SK-N-SH (cell line): ENCODE measurements around the gene NUMB. TPM values are rescaled to one million over a fixed set of nuclear protein-coding genes. Genes with fewer than 3 reads are reported as not detected.

Experiments used
- CTCF ChIA-PET: fragments of 300-600, 350-600 bp; formaldehyde crosslinking; extraction: SDS; loops from one replicate; lab custom pipeline; 2021; lab: Yijun Ruan, JAX
- POLR2A ChIA-PET: fragments of 350-600 bp; sonication (Branson Sonifier 250); formaldehyde crosslinking; extraction: SDS; loops from one replicate; lab custom pipeline; 2020; ENCODE audit warnings: antibody characterized with exemption, inconsistent platforms; lab: Yijun Ruan, JAX
- DNase-seq: peaks from one replicate; pipeline ENCODE4 v3.0.0; 2012
- H2AFZ ChIP-seq: fragments of 200-600 bp; sonication (generic); 2 replicates; pipeline ENCODE4 v1.8.1; 2016; ENCODE audit warnings: antibody characterized with exemption, mild to moderate bottlenecking, low read depth
- H3F3A ChIP-seq: fragments of 200-600 bp; sonication (generic); replicated peaks from 2 replicates; pipeline ENCODE3; 2016; ENCODE audit warnings: antibody characterized with exemption, mild to moderate bottlenecking; ENCODE audit not compliant: insufficient read depth
- H3K27ac ChIP-seq, 2 experiments: fragments of 200-500 bp in 1 of 2; fragments of 200-600 bp in 1 of 2; sonication (Bioruptor generic) in 1 of 2; sonication (generic), shearing (Covaris generic) in 1 of 2; 2 replicates each; pipeline versions ENCODE4 v1.5.1 to v1.6.1; 2014 to 2016; ENCODE audit warnings: low read depth in 2 of 2, inconsistent platforms in 1 of 2, low read length in 1 of 2, mild to moderate bottlenecking in 1 of 2, mixed read lengths in 1 of 2
- H3K27me3 ChIP-seq: fragments of 200-600 bp; sonication (generic), shearing (Covaris generic); 2 replicates; pipeline ENCODE4 v1.6.1; 2016; ENCODE audit warnings: mixed run types; ENCODE audit not compliant: insufficient read depth
- H3K36me3 ChIP-seq, 2 experiments: fragments of 200-500 bp in 1 of 2; fragments of 200-600 bp in 1 of 2; sonication (Bioruptor generic) in 1 of 2; sonication (generic) in 1 of 2; replicated peaks in 1 of 2; 2 replicates each; pipeline versions ENCODE3 to v1.5.1; 2014 to 2016; ENCODE audit warnings: low read length in 1 of 2, mild to moderate bottlenecking in 1 of 2; ENCODE audit not compliant: insufficient read depth in 2 of 2, control insufficient read depth in 1 of 2
- H3K4me1 ChIP-seq, 2 experiments: fragments of 200-500 bp in 1 of 2; fragments of 200-600 bp in 1 of 2; sonication (Bioruptor generic) in 1 of 2; sonication (generic), shearing (Covaris generic) in 1 of 2; 2 replicates each; pipeline versions ENCODE4 v1.5.1 to v1.6.1; 2014 to 2016; ENCODE audit warnings: low read depth in 1 of 2, low read length in 1 of 2, mixed run types in 1 of 2; ENCODE audit not compliant: insufficient read depth in 2 of 2, control insufficient read depth in 1 of 2
- H3K4me2 ChIP-seq: fragments of 200-600 bp; sonication (generic), shearing (Covaris generic); 2 replicates; pipeline ENCODE4 v1.6.1; 2017; ENCODE audit warnings: mixed run types
- H3K4me3 ChIP-seq, 2 experiments: fragments of 200-500 bp in 1 of 2; fragments of 200-600 bp in 1 of 2; sonication (Bioruptor generic) in 1 of 2; sonication (generic), shearing (Covaris generic) in 1 of 2; 2 replicates each; pipeline versions ENCODE4 v1.5.1 to v1.8.1; 2014 to 2016; ENCODE audit warnings: low read depth in 2 of 2, inconsistent platforms in 1 of 2, low read length in 1 of 2, mild to moderate bottlenecking in 1 of 2, mixed read lengths in 1 of 2, moderate library complexity in 1 of 2
- H3K79me2 ChIP-seq: fragments of 200-600 bp; sonication (generic); 2 replicates; pipeline ENCODE4 v1.8.1; 2017; ENCODE audit warnings: mild to moderate bottlenecking; ENCODE audit not compliant: insufficient read depth
- H3K9ac ChIP-seq: fragments of 200-600 bp; sonication (generic); 2 replicates; pipeline ENCODE4 v1.6.1; 2017; ENCODE audit warnings: mixed run types
- H3K9me2 ChIP-seq: fragments of 200-600 bp; sonication (generic); 2 replicates; pipeline ENCODE4 v1.6.1; 2017; ENCODE audit warnings: mixed run types
- H3K9me3 ChIP-seq: fragments of 200-600 bp; sonication (generic); 2 replicates; pipeline ENCODE4 v1.6.1; 2017; ENCODE audit warnings: mixed run types, mild to moderate bottlenecking, moderate library complexity
- H4K20me1 ChIP-seq: fragments of 200-600 bp; sonication (generic); 2 replicates; pipeline ENCODE4 v1.6.1; 2017; ENCODE audit warnings: mild to moderate bottlenecking, mixed run types; ENCODE audit not compliant: insufficient read depth
- CHD2 ChIP-seq: fragments of 150-350 bp; IDR thresholded peaks from 2 replicates; pipeline ENCODE4 v1.6.1; 2018; ENCODE audit warnings: low read length; ENCODE audit not compliant: partially characterized antibody
- ELF1 ChIP-seq: IDR thresholded peaks from 2 replicates; pipeline ENCODE4 v1.4.0; 2012
- EP300 ChIP-seq, 2 experiments: IDR thresholded peaks; 2 replicates each; pipeline versions ENCODE4 v1.4.0 to v1.6.1; 2012; ENCODE audit warnings: borderline replicate concordance in 1 of 2, low read depth in 1 of 2, low read length in 1 of 2
- EZH2phosphoT487 ChIP-seq: fragments of 200-600 bp; sonication (generic); IDR thresholded peaks from 2 replicates; pipeline ENCODE4 v1.6.1; 2017; ENCODE audit warnings: low read depth, mixed run types, mild to moderate bottlenecking, antibody characterized with exemption, moderate library complexity, borderline replicate concordance
- FOSL2 ChIP-seq: IDR thresholded peaks from 2 replicates; pipeline ENCODE4 v1.4.0; 2012; ENCODE audit warnings: low read depth, mild to moderate bottlenecking, moderate library complexity, borderline replicate concordance
- FOXJ3 ChIP-seq: sonication (generic); formaldehyde crosslinking; IDR thresholded peaks from 2 replicates; pipeline ENCODE4 v1.5.1; 2020; ENCODE audit warnings: mild to moderate bottlenecking, missing genetic modification reagents
- IRF3 ChIP-seq: fragments of 150-350 bp; IDR thresholded peaks from 2 replicates; pipeline ENCODE4 v1.6.1; 2016; ENCODE audit warnings: mild to moderate bottlenecking, low read depth, low read length
- JUND ChIP-seq: IDR thresholded peaks from 2 replicates; pipeline ENCODE4 v1.4.0; 2012
- MXI1 ChIP-seq: IDR thresholded peaks from 2 replicates; pipeline ENCODE4 v1.6.1; 2012; ENCODE audit warnings: mild to moderate bottlenecking, low read depth, low read length, improper control_type of control experiment
- NRF1 ChIP-seq: IDR thresholded peaks from 2 replicates; pipeline ENCODE4 v1.6.1; 2012; ENCODE audit warnings: low read depth, mild to moderate bottlenecking, low read length
- RAD21 ChIP-seq: IDR thresholded peaks from 2 replicates; pipeline ENCODE4 v1.6.1; 2012; ENCODE audit warnings: mild to moderate bottlenecking, low read length
- RCOR1 ChIP-seq: fragments of 150-350 bp; IDR thresholded peaks from 2 replicates; pipeline ENCODE4 v1.6.1; 2017; ENCODE audit warnings: antibody characterized with exemption, low read length
- REST ChIP-seq: IDR thresholded peaks from 2 replicates; pipeline ENCODE4 v1.6.1; 2012; ENCODE audit warnings: mild to moderate bottlenecking, low read depth, low read length, moderate library complexity
- SIN3A ChIP-seq: IDR thresholded peaks from 2 replicates; pipeline ENCODE4 v1.6.1; 2012; ENCODE audit warnings: low read depth, mild to moderate bottlenecking, low read length, moderate library complexity, borderline replicate concordance
- SMC3 ChIP-seq: IDR thresholded peaks from 2 replicates; pipeline ENCODE4 v1.6.1; 2012; ENCODE audit warnings: low read depth, low read length, improper control_type of control experiment
- TEAD4 ChIP-seq: IDR thresholded peaks from 2 replicates; pipeline ENCODE4 v1.4.0; 2012; ENCODE audit warnings: mild to moderate bottlenecking, borderline replicate concordance; ENCODE audit not compliant: insufficient read depth
- ZBTB33 ChIP-seq: IDR thresholded peaks from 2 replicates; pipeline ENCODE4 v1.4.0; 2012; ENCODE audit warnings: low read depth, borderline replicate concordance
- WGBS: methylation state at CpG from one replicate; pipeline ENCODE4 v1.1.6; 2017; ENCODE audit warnings: low lambda C conversion rate; 5-methylcytosine and 5-hydroxymethylcytosine counted together
- polyA plus RNA-seq, 3 experiments: library from polyadenylated mRNA; depleted of rRNA; stranded (reverse); fragments of >200 nt; gene quantifications; 2 replicates each; pipeline ENCODE4 v1.2.3, GENCODE V29; 2012
- TF ChIP-seq, protein P1 (sequence below): fragments of 200-600 bp; sonication (generic); IDR thresholded peaks from 2 replicates; pipeline ENCODE4 v1.6.1; 2017; ENCODE audit warnings: antibody characterized with exemption, mild to moderate bottlenecking, moderate library complexity
- TF ChIP-seq, protein P2 (sequence below): IDR thresholded peaks from 2 replicates; pipeline ENCODE4 v1.4.0; 2012; ENCODE audit warnings: low read depth

The NUMB gene
- polyA plus RNA-seq, 1 of the 3 experiments (the other 2 are of a cell fraction) = 58.4 TPM

- no peaks in the 10 kb centered on the region for H3K27me3 ChIP-seq
- H3K9ac ChIP-seq = no peak overlapping the region
- 91% methylated on average over 5 of the region's 5 CpGs for WGBS
- ChIA-PET POLR2A (no interaction called here), CTCF (no interaction called here)
- no peaks in the 10 kb centered on the region for H3K9me2 ChIP-seq
- peaks cover 9% of the 10 kb centered on the region; the same call in 1 of the 2 replicates for H4K20me1 ChIP-seq
- no peaks in the 10 kb centered on the region for H3K9me3 ChIP-seq
- no peaks in the 10 kb centered on the region for H3F3A ChIP-seq
- no peaks in the 10 kb centered on the region for H3K4me1 ChIP-seq
- no peak overlapping the region for H3K4me3 ChIP-seq
- no peak for TF ChIP-seq RCOR1
- no peak for TF ChIP-seq TEAD4
- no peak for TF ChIP-seq FOSL2
- TF ChIP-seq EP300 (IDR thresholded peaks at IDR 0.05; ENCODE audit: borderline replicate concordance in 1 of 2, low read depth in 1 of 2, low read length in 1 of 2) = no peak
- no peak for TF ChIP-seq SIN3A
- TF ChIP-seq, protein P1, sequence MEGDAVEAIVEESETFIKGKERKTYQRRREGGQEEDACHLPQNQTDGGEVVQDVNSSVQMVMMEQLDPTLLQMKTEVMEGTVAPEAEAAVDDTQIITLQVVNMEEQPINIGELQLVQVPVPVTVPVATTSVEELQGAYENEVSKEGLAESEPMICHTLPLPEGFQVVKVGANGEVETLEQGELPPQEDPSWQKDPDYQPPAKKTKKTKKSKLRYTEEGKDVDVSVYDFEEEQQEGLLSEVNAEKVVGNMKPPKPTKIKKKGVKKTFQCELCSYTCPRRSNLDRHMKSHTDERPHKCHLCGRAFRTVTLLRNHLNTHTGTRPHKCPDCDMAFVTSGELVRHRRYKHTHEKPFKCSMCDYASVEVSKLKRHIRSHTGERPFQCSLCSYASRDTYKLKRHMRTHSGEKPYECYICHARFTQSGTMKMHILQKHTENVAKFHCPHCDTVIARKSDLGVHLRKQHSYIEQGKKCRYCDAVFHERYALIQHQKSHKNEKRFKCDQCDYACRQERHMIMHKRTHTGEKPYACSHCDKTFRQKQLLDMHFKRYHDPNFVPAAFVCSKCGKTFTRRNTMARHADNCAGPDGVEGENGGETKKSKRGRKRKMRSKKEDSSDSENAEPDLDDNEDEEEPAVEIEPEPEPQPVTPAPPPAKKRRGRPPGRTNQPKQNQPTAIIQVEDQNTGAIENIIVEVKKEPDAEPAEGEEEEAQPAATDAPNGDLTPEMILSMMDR = no peak
- no peak for TF ChIP-seq MXI1
- TF ChIP-seq, protein P2, sequence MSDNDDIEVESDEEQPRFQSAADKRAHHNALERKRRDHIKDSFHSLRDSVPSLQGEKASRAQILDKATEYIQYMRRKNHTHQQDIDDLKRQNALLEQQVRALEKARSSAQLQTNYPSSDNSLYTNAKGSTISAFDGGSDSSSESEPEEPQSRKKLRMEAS = no peak
- no peak for TF ChIP-seq EZH2phosphoT487
- TF ChIP-seq FOXJ3 (CRISPR knock-in tag) = no peak
- no peak for TF ChIP-seq IRF3
- no peak for TF ChIP-seq JUND
- TF ChIP-seq NRF1 = no peak
- TF ChIP-seq SMC3 = no peak
- no peak for TF ChIP-seq CHD2
- no peak overlapping the region for H2AFZ ChIP-seq
- DNase-seq = no peak
- H3K27ac ChIP-seq = no peak overlapping the region
- H3K36me3 ChIP-seq = no peaks in the 10 kb centered on the region
- no peak overlapping the region for H3K4me2 ChIP-seq
- peaks cover 68% of the 10 kb centered on the region; the same call in 1 of the 2 replicates for H3K79me2 ChIP-seq
Observed at GRCh38 chr14:73370561-73370960, 87.8 kb downstream of the NUMB start.

DNA sequence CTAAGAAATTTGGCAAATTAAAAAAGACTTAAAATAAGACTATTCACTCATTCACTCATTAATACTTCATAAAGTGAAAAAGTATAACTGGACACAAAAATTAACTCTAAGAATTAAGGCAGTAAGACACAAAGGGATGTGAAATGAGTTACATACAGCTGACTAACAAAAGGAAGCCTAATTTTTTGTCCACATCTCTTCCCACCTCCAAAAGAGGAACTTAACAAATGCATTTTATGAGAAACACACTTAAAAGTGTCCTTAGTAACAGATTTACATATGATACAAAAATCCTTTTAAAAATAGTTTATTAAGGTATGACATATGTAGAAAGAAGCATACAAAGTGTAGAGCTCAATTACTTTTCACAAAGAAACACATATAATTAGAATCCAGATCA is 88.9 kb downstream of the NUMB start:
- H3K27ac ChIP-seq = no peak overlapping the region
- H3F3A ChIP-seq = no peaks in the 10 kb centered on the region
- H3K79me2 ChIP-seq = peaks cover 60% of the 10 kb centered on the region; the same call in 1 of the 2 replicates
- H3K4me2 ChIP-seq = no peak overlapping the region
- H3K9ac ChIP-seq = no peak overlapping the region
- H3K36me3 ChIP-seq = no peaks in the 10 kb centered on the region
- no peak for DNase-seq
- 0 out of 2 replicates have a peak, but pooled peaks cover 5% of the 10 kb centered on the region for H4K20me1 ChIP-seq
- H3K4me3 ChIP-seq = no peak overlapping the region
- no peaks in the 10 kb centered on the region for H3K9me3 ChIP-seq
- ChIA-PET POLR2A (no interaction called here), CTCF (interaction anchor here (0.9 kb wide), 1 partner anchor 74 kb away, joined by 3 read pairs; no protein-coding TSS in a partner anchor)
- H3K4me1 ChIP-seq = no peaks in the 10 kb centered on the region
- H3K9me2 ChIP-seq = no peaks in the 10 kb centered on the region
- no peak overlapping the region for H2AFZ ChIP-seq
- TF ChIP-seq, protein P2 = no peak
- TF ChIP-seq ZBTB33 (no peak), RCOR1 (no peak), REST (no peak), EP300 (IDR thresholded peaks at IDR 0.05; ENCODE audit: borderline replicate concordance in 1 of 2, low read depth in 1 of 2, low read length in 1 of 2) (no peak), FOSL2 (no peak), RAD21 (no peak), ELF1 (no peak)
- H3K27me3 ChIP-seq = no peaks in the 10 kb centered on the region
